ENCODE results near the gene PXN.

GRCh38 chr12:120211243-120211903 lies 54.2 kb downstream of the PXN start:
- TF ChIP-seq, protein P1, sequence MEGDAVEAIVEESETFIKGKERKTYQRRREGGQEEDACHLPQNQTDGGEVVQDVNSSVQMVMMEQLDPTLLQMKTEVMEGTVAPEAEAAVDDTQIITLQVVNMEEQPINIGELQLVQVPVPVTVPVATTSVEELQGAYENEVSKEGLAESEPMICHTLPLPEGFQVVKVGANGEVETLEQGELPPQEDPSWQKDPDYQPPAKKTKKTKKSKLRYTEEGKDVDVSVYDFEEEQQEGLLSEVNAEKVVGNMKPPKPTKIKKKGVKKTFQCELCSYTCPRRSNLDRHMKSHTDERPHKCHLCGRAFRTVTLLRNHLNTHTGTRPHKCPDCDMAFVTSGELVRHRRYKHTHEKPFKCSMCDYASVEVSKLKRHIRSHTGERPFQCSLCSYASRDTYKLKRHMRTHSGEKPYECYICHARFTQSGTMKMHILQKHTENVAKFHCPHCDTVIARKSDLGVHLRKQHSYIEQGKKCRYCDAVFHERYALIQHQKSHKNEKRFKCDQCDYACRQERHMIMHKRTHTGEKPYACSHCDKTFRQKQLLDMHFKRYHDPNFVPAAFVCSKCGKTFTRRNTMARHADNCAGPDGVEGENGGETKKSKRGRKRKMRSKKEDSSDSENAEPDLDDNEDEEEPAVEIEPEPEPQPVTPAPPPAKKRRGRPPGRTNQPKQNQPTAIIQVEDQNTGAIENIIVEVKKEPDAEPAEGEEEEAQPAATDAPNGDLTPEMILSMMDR (IDR thresholded peaks at IDR 0.05; ENCODE audit: poor library complexity, severe bottlenecking): no peak
- TF ChIP-seq SMC3 (conservative IDR thresholded peaks at IDR 0.05; ENCODE audit: poor library complexity) (no peak), EZH2 (IDR thresholded peaks at IDR 0.05; ENCODE audit: borderline replicate concordance, insufficient read depth, low read length, poor library complexity, severe bottlenecking) (no peak), EP300 (conservative IDR thresholded peaks at IDR 0.05; ENCODE audit: poor library complexity, severe bottlenecking) (no peak), POLR2AphosphoS5 (IDR thresholded peaks at IDR 0.05) (no peak), TAF1 (IDR thresholded peaks at IDR 0.05; ENCODE audit: low read depth) (no peak), RAD21 (conservative IDR thresholded peaks at IDR 0.05) (no peak), MXI1 (conservative IDR thresholded peaks at IDR 0.05; ENCODE audit: poor library complexity, severe bottlenecking) (no peak)
- TF ChIP-seq, protein P2, sequence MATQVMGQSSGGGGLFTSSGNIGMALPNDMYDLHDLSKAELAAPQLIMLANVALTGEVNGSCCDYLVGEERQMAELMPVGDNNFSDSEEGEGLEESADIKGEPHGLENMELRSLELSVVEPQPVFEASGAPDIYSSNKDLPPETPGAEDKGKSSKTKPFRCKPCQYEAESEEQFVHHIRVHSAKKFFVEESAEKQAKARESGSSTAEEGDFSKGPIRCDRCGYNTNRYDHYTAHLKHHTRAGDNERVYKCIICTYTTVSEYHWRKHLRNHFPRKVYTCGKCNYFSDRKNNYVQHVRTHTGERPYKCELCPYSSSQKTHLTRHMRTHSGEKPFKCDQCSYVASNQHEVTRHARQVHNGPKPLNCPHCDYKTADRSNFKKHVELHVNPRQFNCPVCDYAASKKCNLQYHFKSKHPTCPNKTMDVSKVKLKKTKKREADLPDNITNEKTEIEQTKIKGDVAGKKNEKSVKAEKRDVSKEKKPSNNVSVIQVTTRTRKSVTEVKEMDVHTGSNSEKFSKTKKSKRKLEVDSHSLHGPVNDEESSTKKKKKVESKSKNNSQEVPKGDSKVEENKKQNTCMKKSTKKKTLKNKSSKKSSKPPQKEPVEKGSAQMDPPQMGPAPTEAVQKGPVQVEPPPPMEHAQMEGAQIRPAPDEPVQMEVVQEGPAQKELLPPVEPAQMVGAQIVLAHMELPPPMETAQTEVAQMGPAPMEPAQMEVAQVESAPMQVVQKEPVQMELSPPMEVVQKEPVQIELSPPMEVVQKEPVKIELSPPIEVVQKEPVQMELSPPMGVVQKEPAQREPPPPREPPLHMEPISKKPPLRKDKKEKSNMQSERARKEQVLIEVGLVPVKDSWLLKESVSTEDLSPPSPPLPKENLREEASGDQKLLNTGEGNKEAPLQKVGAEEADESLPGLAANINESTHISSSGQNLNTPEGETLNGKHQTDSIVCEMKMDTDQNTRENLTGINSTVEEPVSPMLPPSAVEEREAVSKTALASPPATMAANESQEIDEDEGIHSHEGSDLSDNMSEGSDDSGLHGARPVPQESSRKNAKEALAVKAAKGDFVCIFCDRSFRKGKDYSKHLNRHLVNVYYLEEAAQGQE (IDR thresholded peaks at IDR 0.05; ENCODE audit: borderline replicate concordance): no peak
